CD1c-positive myeloid dendritic cell (primary cell): ENCODE data around the gene FHDC1.

Experiments used
- DNase-seq: peaks from one replicate; pipeline ENCODE4 v3.0.0-alpha.2; 2016; ENCODE audit errors: extremely low spot score

The FHDC1 gene

GRCh38 chr4:152981278-152981677, 45.2 kb downstream of the FHDC1 start:
- DNase-seq: no peak

GRCh38 chr4:152981842-152982241, 45.7 kb downstream of the FHDC1 start:
- no peak for DNase-seq

GRCh38 chr4:152983221-152983620, 47.1 kb downstream of the FHDC1 start:
- no peak for DNase-seq

GRCh38 chr4:152983774-152984411, 47.8 kb downstream of the FHDC1 start:
- DNase-seq: no peak

GRCh38 chr4:152988721-152989553, 52.8 kb downstream of the FHDC1 start:
- DNase-seq: no peak

GRCh38 chr4:152989554-152989970, 53.4 kb downstream of the FHDC1 start:
- DNase-seq: no peak

GRCh38 chr4:152990471-152991131, 54.5 kb downstream of the FHDC1 start:
- no peak for DNase-seq

- DNase-seq: no peak
These were observed 55.3 kb downstream of the FHDC1 start for GRCh38 chr4:152991398-152991797.

GRCh38 chr4:152992027-152992426, 55.9 kb downstream of the FHDC1 start:
- no peak for DNase-seq

- no peak for DNase-seq
These were observed 56.3 kb downstream of the FHDC1 start for GRCh38 chr4:152992466-152992865.

GRCh38 chr4:152994038-152994437, 57.9 kb downstream of the FHDC1 start:
- DNase-seq: no peak

- no peak for DNase-seq
These were observed 60.0 kb downstream of the FHDC1 start for GRCh38 chr4:152996111-152996571.

- DNase-seq: no peak
These were observed 60.5 kb downstream of the FHDC1 start for GRCh38 chr4:152996672-152997071.

GRCh38 chr4:152997288-152997687, 61.2 kb downstream of the FHDC1 start:
- no peak for DNase-seq

GRCh38 chr4:152997771-152998487, 61.8 kb downstream of the FHDC1 start:
- no peak for DNase-seq

GRCh38 chr4:152998861-152999260, 62.7 kb downstream of the FHDC1 start:
- DNase-seq: no peak

- DNase-seq: no peak
These were observed 63.4 kb downstream of the FHDC1 start for GRCh38 chr4:152999346-153000075.

- DNase-seq: no peak
These were observed 63.9 kb downstream of the FHDC1 start for GRCh38 chr4:153000076-153000420.

- no peak for DNase-seq
These were observed 65.5 kb downstream of the FHDC1 start for GRCh38 chr4:153001626-153002025.

- no peak for DNase-seq
These were observed 66.0 kb downstream of the FHDC1 start for GRCh38 chr4:153002110-153002509.

GRCh38 chr4:153004081-153004850, 68.1 kb downstream of the FHDC1 start:
- DNase-seq: no peak
